Activated CD8-positive, alpha-beta memory T cell treated with anti-CD3 and anti-CD28 coated beads, Interleukin-2, amount 50 U/mL, for 1 hour (primary cell): ENCODE measurements around the gene MS4A5.
"Not testable (repeated sequence)": the region's sequence is repeated elsewhere in the genome, so short reads cannot be mapped to it uniquely, and the experiment has no call there.

ENCODE experiments used
- DNase-seq: peaks from one replicate; pipeline ENCODE4 v3.0.0-alpha.2; 2020; ENCODE audit errors: extremely low read depth

Gene MS4A5, protein sequence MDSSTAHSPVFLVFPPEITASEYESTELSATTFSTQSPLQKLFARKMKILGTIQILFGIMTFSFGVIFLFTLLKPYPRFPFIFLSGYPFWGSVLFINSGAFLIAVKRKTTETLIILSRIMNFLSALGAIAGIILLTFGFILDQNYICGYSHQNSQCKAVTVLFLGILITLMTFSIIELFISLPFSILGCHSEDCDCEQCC

DNA sequence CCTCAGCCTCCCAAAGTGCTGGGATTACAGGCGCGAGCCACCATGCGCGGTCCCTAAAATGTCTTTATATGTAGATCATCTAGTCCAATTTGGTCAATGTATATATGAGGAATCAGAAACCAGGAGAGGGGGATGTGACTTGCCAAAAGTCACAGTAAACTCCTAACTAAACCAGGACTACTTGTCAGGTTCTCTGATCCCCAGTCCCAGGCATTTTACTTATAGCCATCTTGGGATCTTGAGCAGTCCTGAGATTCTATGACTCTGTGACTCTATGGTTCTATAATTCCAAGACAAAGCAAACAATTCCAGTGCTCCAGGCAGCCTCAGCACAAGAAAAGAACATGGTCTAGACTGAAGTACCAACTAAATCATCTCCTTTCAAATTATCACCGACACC is at the start of gene MS4A5:
TSS of gene MS4A5 (plus strand) at position 301 of the 400 bp plus-strand sequence. CDS start 103 bp downstream, outside the sequence.
- DNase-seq: no peak

DNA sequence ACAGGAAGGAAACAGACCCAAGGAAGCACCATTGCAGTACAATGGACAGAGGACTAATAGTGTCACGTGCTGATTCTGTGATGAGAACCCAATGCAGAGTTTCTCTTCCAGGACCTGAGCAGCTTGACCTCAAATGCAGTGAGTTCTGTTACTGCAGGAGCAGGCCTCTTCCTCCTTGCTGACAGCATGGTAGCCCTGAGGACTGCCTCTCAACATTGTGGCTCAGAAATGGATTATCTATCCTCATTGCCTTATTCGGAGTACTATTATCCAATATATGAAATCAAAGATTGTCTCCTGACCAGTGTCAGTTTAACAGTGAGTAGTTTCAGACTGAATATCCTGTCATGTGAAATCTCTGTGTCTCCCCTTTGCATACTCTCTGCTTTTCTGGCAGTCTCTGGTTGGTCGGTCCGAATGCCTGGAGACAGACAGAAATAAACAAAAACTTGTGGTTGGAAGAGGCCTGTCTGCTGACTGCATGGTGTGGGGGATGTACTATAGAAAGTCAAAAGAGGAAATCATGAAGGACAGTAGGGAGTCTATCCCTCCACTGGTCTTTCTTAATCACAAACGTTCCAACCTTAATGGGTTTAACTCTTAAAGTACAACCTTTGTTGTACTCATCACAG is 40.0 kb upstream of the MS4A5 start:
- no peak for DNase-seq

DNA sequence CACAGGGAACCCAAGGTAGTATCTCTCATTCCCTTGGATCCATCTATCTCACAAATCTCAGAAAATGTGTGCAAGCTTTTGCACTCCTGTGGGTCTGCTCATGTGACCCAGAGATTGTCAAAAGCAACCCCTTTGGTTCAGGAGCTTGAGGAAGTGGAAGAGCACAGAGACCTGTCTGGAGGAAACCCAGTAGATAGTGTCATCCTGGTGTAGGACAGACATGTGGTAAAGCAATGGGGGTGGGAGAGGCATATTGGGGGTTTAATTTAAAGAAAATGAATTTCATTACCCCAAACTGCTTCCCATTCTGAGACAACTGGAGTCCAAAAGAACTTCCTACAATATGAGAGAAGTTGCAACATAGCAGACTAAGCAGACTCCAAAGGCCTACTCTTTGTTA is 39.0 kb upstream of the MS4A5 start:
- no peak for DNase-seq

DNA sequence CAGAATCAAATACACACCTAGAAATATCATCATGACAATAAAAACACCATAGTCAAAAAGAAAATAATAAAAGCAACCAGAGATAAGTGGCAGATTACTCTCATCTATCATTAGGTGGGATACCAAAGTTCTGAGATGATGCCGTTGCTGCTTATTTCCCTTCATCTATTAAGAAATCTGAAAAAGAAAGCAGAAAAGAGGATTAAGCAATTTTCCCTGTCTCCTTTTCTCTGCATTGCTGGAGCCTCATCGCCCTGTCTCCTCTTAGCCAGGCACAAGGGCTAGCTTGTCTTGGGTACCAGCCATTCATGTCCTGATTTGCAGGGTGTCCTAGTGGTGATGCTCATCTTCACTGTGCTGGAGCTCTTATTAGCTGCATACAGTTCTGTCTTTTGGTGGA is 37.0 kb upstream of the MS4A5 start:
- DNase-seq: no peak

DNA sequence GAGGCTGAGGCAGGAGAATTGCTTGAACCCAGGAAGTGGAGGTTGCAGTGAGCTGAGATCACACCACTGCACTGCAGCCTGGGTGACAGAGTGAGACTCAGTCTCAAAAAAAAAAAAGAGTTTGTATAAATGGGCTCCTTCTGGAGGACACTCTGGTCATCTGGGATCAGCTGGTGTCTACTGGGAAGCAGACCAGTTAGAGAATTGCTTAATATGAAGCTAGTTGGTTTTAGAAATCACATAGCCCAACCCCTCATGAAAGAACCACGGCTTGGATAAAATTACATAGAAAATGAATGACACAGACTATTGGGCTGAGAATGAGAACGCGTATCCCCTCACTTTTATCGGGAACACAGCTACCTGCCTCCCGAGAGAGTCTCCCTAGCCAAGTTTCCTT is 36.4 kb upstream of the MS4A5 start:
- DNase-seq: no peak

DNA sequence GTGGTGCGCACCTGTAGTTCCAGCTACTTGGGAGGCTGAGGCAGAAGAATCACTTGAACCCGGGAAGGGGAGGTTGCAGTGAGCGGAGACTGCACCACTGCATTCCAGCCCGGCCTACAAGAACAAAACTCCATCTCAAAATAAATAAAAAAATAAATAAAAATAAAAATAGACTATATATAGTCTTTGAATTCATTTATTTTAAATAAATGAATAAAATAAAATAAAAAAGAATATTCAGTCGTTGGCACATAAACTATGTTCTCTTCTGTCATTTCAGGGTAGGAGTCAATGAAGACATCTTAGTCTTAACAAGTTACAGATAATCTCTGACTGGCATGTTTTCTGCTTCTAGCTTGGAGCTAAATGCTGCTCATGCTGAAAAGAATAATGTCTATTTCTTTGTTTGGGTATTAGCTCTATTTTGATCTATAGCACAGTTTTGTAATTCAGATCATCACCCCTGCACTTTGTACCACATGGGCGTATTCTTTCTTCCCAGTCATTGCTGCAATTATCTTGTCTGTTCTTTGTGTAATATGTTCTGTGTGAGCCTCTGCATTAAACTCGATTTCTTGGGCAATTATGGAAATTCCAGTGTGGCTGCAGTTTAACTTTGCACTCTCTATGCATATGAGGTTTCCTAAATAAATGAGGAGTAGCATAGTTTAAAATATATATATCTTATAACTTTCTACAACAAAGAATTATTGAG is 34.5 kb upstream of the MS4A5 start:
- DNase-seq: no peak

DNA sequence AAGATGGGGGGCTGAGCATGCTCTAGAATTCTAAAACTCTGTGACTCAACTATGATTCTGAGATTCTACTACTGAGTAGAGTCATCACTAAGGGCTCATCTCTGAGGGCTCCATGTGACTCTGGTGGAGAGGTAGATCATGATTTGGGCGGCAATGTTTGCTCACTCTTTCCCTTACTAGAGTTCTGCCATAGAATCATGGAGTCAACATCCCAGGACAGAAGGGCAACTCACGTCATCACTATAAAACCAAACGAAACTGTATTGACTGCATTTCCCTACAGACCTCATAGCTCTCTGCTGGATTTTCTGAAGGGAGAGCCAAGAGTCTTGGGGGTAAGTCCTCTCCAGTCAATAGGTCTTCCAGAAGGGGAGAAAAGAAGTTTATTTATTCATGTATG is 33.0 kb upstream of the MS4A5 start, which contains the start of gene MS4A14:
TSS of gene MS4A14 (plus strand) at position 78 of the 400 bp plus-strand sequence. CDS start at position 198, 120 bp downstream.
- no peak for DNase-seq

DNA sequence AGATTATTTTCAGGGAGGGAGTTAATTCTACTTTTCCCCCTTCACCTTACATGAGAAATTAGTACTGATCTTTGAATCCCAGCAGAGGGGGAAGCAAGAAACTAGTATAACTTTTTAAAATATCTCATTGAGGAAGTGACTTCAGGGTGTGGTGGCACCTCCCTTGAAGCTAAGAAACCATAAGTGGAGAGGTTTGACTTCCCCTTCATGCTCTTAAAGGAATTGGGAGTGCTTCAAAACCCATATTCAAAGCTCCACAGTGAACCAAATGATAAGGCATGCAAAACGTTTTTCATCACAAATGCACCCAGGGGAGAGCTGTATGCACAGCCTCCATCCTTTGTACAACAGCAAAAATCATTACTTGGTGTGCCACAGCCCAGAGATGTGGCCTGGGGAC is 32.6 kb upstream of the MS4A5 start:
- DNase-seq: no peak

DNA sequence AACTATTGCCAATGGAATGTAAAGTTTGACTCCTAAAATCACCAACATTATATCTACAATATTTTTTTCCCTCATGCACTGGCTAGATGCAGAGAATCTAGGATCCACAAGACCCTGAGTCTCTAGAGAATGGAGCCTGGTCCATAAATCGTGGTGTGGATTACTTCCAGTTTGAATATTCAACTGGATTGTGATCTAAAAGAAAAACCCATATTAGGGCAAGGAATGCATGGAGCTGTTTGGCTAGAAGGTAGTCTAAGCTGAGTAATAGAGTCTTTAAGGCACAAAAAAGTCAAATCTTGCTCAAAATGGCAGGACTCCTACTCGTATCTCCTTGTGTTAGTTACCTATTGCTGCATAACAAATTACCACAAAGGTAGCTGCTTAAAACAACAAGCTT is 9.4 kb upstream of the MS4A5 start:
- no peak for DNase-seq

DNA sequence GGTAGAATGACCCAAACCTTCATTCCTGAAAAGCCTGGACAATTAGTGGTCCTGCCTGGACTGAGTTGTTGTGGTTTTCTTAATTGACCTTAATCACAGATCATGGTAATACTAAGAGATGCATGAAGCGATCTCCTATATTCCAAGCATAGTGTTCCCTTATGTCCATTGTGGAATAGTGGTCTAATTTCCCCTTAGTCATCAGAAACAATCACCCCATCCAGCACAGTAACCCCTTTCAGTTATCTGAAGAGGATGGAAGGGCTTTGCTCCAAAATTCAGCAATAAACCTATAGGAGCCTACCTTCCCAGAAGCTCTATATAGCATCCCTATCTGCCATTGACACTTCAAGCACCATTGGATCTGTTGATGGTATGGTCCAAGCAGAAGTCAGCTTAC is 6.8 kb upstream of the MS4A5 start:
- no peak for DNase-seq

DNA sequence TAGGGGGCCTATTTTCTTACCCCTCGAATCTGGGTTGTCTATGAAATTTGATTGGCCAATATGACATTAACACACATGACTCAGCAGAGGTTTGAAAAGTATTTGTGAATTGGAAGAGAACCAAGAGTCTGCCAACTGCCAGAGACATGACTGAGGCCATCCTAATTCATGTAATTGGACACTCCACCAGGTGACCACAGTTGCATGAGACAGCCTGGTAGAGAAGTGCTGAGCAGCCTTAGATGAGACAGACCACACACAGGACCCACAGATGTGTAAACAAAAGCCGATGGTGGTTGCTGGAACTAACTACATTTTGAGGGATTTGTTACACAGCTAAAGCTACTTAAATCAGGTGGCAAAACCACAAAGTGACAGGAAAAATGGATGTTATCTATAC is 855 bp upstream of the MS4A5 start:
- no peak for DNase-seq

DNA sequence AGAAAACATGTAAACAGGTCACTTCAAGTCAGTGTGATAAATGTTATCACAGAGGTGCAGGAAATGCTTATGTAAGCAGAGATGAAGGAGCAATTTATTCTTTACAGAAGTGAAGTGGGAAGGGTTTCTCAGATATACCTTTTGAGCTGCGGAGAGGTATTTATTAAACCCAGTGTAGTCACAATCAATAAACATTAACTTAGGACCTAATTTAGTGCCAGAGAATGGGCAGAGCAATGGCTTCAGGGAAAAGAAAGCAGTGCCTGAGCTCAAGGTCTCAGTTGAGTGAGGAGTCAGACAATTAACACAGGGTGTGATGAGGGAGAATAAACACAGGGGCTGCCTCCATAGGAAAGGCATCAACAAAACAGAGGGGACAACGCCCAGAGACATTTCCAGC is 1.9 kb downstream of the MS4A5 start:
- DNase-seq: no peak

DNA sequence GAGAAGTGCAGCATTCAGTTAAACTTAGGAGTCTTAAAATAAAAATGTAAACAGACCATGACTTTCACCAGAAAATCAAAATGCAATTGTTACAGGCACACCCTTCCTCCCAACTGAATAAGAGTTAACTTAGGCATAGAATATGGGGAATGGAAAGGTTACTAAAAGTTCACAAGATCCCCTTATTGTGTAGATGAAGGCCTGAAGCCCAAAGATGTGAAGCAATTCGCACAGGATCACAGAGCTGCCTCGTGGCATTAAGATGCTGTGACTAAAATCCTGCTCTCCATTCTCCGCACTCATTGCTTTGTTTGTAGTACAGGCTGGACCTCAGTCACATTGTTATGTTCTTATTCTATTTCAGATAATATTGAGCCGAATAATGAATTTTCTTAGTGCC is 4.0 kb downstream of the MS4A5 start:
- DNase-seq: no peak

DNA sequence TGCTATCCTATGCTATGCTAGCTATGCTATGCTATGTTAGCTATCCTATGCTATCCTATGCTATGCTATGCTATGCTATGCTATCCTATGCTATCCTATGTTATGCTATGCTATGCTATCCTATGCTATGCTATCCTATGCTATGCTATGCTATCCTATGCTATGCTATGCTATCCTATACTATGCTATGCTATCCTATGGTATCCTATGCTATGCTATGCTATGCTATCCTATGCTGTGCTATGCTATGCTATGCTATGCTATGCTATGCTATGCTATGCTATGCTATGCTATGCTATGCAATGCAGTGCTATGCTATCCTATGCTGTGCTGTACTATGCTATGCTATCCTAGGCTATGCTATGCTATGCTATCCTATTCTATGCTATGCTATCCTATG is 17.7 kb downstream of the MS4A5 start:
- DNase-seq: no peak

DNA sequence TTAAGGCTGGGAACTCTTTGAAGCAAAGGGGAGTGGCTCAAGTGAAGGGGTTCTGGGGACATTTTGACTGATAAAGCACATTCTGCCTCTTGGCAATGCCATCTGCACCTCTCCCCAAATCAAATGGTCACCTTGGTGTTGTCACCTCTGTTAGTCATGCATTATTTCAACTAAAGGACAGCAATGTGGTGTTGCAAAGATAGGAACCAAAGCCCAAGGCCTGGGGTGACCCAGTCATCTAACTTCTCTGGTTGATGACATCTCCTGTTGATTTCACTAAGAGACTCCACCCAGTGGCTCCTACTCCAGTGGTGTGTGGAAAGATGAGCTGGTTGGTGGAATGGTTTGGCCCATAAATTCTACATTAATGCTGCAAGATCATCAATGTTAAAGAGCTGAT is 18.5 kb downstream of the MS4A5 start:
- no peak for DNase-seq

DNA sequence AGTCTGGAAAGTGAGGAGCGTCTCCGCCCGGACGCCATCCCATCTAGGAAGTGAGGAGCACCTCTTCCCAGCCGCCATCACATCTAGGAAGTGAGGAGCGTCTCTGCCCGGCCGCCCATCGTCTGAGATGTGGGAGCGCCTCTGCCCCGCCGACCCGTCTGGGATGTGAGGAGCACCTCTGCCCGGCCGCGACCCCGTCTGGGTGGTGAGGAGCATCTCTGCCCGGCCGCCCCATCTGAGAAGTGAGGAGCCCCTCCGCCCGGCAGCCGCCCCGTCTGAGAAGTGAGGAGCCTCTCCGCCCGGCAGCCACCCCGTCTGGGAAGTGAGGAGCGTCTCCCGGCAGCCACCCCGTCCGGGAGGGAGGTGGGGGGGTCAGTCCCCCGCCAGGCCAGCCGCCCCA is 21.8 kb downstream of the MS4A5 start:
- DNase-seq: not testable (repeated sequence)

DNA sequence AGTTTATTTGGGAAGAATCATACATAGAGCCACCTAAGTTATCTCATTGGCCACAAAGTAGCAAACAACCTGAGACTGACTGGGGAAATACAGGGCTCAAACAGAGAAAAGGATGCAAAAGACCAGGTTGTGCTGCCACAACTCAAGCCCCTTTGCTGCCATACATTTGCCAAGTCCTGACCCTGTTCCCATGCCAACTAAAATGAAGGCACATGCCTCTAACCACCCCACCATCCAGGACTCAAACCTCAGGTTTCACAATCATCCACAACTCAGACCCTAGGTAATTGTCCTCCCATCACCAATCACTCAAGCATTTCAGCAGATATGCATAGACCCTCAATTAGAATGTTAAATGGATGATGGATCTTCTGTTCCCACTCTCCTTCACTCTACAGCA is 24.8 kb downstream of the MS4A5 start:
- DNase-seq: no peak

DNA sequence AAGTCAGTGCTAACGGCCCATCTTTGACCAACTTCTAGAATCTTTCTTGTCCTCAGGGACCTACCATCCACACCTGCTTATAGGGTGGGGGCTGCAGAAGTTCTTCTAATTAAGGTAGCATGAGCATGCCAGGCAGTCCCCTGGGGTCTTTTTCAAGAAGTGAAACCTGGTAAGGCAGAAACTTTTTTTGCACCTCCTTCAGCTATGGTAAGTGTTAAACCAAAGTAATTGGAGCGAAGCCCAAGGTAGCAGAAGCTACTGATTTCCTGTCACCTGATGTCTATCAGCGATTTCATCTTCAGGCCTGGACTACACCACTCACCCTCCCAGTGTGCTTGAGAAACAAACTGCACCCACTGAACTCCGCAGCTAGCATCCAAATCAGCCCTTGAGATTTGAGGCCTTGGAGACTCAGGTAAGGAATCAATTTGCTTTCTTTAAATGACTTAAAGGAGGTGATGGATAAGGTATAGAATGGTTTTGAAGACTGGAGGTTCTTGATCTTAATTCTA is 26.2 kb downstream of the MS4A5 start, which contains the start of gene MS4A1:
TSS of gene MS4A1 (plus strand) at position 317 of the 512 bp plus-strand sequence. CDS start 6,528 bp downstream, outside the sequence.
- DNase-seq: no peak

DNA sequence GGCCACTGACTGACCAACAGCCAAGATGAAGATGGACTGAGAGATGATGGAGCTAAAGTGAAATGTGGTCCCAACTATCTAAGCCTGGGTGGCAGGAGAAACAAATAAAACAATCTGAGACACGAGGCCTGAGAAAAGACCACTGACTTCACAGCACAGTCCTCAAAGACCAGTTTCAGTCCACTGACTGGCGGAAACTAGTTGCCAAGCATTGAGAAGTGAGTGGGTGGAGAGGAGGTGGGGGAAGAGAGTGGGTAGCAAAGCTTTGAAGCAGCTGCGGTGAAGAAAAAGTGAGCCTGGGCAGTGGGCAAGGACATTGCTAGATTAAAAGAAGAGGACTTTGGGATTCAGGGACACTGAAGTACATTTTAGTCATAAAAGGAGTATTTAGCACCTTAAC is 28.2 kb downstream of the MS4A5 start:
- DNase-seq: no peak

DNA sequence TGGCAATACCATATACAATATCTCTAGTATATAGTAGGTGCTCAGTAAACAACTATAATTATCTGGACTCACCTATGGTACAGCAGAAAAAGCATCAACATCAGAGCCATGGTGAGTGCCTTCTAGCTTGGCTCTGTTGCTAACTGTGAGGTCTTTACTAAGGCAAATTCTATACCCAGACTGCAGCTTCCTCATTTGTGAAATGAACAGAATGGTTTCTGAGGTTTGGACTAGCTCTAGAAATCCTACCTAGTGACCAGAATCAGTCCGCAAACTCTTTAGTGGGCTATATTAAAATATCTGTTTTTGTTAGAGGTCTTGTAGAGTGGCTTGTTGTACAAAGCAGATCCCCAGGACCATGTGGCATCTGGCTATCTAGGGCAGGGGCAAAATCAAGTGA is 30.0 kb downstream of the MS4A5 start:
- no peak for DNase-seq

DNA sequence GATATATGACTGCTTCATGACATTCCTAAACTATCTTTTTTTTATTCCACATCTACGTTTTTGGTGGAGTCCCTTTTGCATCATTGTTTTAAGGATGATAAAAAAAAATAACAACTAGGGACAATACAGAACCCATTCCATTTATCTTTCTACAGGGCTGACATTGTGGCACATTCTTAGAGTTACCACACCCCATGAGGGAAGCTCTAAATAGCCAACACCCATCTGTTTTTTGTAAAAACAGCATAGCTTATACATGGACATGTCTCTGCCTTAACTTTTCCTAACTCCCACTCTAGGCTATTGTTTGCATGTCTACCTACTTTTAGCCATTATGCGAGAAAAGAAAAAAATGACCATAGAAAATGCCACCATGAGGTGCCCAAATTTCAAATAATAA is 39.5 kb downstream of the MS4A5 start:
- no peak for DNase-seq

DNA sequence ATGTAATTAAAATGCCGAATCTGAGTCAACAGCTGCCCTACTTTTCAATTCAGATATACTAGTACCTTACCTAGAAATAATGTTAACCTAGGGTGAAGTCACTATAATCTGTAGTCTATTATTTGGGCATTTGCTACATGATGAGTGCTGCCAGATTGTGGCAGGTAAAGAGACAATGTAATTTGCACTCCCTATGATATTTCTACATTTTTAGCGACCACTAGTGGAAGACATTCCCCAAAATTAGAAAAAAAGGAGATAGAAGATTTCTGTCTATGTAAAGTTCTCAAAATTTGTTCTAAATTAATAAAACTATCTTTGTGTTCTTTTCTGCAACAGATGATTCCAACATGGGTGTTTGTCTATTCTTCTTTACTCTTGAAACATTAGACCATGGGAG is 40.4 kb downstream of the MS4A5 start:
- DNase-seq: no peak

DNA sequence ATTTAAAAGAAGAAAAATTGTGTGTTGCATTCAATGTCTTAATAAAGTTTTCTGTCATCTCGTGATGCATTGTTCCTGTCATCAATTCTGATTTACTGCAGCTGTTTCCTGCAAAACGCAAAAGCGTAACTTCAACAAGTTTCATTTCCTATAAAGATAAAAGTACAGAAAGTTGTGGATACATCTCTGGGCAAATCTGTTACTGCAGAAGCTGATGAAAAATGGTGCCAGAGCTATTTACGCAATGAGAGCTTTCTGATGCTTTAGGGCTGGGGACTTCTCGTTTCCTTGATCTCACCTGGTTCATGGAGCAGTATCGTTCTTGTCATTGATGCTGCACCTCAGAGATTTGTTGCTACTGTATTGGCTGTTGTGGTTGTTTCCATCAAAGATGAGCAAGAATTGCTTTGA is 47.7 kb downstream of the MS4A5 start:
- DNase-seq: no peak
